ENCODE measurements around the gene ENO1. TPM values are rescaled to one million over a fixed set of nuclear protein-coding genes. Genes with fewer than 3 reads are reported as not detected.

Gene ENO1
- total and polyA plus RNA-seq, 2 experiments from 2014 or later = 910 to 1,831 TPM

- Histone ChIP-seq H2AFZ (no peak overlapping the region), H3K4me2 (no peak overlapping the region), H3K79me2 (replicated peaks; ENCODE audit: insufficient read depth) (peaks cover 76% of the 10 kb centered on the region), H3K9me2 (ENCODE audit: insufficient read depth) (no peaks in the 10 kb centered on the region), H3K27me3 (ENCODE audit: insufficient read depth) (no peaks in the 10 kb centered on the region), H3F3A (replicated peaks; ENCODE audit: low read depth) (peaks cover 85% of the 10 kb centered on the region), H3K4me1 (ENCODE audit: insufficient read depth) (peaks cover 26% of the 10 kb centered on the region), H3K36me3 (ENCODE audit: insufficient read depth) (peaks cover 94% of the 10 kb centered on the region), H3K4me3 (no peak overlapping the region), H4K20me1 (replicated peaks; ENCODE audit: insufficient read depth) (peaks cover 67% of the 10 kb centered on the region), H3K27ac (ENCODE audit: low read depth) (peak overlapping the region; percentile 80)
- TF ChIP-seq STAT1 (IDR thresholded peaks at IDR 0.05; ENCODE audit: unreplicated experiment) = no peak
- no peak for TF ChIP-seq REST (IDR thresholded peaks at IDR 0.05; ENCODE audit: unreplicated experiment)
- no peak for TF ChIP-seq ZNF331 (CRISPR knock-in tag; IDR thresholded peaks at IDR 0.05; ENCODE audit: low read depth)
- TF ChIP-seq, protein P1, sequence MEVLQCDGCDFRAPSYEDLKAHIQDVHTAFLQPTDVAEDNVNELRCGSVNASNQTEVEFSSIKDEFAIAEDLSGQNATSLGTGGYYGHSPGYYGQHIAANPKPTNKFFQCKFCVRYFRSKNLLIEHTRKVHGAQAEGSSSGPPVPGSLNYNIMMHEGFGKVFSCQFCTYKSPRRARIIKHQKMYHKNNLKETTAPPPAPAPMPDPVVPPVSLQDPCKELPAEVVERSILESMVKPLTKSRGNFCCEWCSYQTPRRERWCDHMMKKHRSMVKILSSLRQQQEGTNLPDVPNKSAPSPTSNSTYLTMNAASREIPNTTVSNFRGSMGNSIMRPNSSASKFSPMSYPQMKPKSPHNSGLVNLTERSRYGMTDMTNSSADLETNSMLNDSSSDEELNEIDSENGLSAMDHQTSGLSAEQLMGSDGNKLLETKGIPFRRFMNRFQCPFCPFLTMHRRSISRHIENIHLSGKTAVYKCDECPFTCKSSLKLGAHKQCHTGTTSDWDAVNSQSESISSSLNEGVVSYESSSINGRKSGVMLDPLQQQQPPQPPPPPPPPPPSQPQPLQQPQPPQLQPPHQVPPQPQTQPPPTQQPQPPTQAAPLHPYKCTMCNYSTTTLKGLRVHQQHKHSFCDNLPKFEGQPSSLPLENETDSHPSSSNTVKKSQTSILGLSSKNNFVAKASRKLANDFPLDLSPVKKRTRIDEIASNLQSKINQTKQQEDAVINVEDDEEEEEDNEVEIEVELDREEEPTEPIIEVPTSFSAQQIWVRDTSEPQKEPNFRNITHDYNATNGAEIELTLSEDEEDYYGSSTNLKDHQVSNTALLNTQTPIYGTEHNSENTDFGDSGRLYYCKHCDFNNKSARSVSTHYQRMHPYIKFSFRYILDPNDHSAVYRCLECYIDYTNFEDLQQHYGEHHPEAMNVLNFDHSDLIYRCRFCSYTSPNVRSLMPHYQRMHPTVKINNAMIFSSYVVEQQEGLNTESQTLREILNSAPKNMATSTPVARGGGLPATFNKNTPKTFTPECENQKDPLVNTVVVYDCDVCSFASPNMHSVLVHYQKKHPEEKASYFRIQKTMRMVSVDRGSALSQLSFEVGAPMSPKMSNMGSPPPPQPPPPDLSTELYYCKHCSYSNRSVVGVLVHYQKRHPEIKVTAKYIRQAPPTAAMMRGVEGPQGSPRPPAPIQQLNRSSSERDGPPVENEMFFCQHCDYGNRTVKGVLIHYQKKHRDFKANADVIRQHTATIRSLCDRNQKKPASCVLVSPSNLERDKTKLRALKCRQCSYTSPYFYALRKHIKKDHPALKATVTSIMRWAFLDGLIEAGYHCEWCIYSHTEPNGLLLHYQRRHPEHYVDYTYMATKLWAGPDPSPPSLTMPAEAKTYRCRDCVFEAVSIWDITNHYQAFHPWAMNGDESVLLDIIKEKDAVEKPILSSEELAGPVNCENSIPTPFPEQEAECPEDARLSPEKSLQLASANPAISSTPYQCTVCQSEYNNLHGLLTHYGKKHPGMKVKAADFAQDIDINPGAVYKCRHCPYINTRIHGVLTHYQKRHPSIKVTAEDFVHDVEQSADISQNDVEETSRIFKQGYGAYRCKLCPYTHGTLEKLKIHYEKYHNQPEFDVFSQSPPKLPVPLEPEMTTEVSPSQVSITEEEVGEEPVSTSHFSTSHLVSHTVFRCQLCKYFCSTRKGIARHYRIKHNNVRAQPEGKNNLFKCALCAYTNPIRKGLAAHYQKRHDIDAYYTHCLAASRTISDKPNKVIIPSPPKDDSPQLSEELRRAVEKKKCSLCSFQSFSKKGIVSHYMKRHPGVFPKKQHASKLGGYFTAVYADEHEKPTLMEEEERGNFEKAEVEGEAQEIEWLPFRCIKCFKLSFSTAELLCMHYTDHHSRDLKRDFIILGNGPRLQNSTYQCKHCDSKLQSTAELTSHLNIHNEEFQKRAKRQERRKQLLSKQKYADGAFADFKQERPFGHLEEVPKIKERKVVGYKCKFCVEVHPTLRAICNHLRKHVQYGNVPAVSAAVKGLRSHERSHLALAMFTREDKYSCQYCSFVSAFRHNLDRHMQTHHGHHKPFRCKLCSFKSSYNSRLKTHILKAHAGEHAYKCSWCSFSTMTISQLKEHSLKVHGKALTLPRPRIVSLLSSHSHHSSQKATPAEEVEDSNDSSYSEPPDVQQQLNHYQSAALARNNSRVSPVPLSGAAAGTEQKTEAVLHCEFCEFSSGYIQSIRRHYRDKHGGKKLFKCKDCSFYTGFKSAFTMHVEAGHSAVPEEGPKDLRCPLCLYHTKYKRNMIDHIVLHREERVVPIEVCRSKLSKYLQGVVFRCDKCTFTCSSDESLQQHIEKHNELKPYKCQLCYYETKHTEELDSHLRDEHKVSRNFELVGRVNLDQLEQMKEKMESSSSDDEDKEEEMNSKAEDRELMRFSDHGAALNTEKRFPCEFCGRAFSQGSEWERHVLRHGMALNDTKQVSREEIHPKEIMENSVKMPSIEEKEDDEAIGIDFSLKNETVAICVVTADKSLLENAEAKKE (CRISPR knock-in tag; IDR thresholded peaks at IDR 0.05) = no peak
- TF ChIP-seq JUNB (IDR thresholded peaks at IDR 0.05; ENCODE audit: unreplicated experiment) = no peak
- no peak for TF ChIP-seq ZNF114 (CRISPR knock-in tag; IDR thresholded peaks at IDR 0.05)
- TF ChIP-seq EZH2 (IDR thresholded peaks at IDR 0.05; ENCODE audit: low read depth, unreplicated experiment) = no peak
- no peak for TF ChIP-seq EZH2phosphoT487 (IDR thresholded peaks at IDR 0.05; ENCODE audit: unreplicated experiment)
- no peak for DNase-seq (ENCODE audit: low spot score)
- Mint-ChIP-seq H3K36me3 (ENCODE audit: low read depth) (peaks cover 98% of the 10 kb centered on the region), H3K9me3 (no peaks in the 10 kb centered on the region), H3K27me3 (ENCODE audit: insufficient read depth, low read depth, poor library complexity) (peaks cover 27% of the 10 kb centered on the region), H3K4me1 (peaks cover 66% of the 10 kb centered on the region), H3K27ac (peak overlapping the region; percentile 82), H3K4me3 (no peak overlapping the region; the same call in 2 of the 3 replicates)
- ATAC-seq = no peak
These were observed 8.4 kb downstream of the ENO1 start for GRCh38 chr1:8870103-8870502.
